Measurements from ENCODE around the gene SLC2A9.
"Not testable (repeated sequence)": the region's sequence is repeated elsewhere in the genome, so short reads cannot be mapped to it uniquely, and the experiment has no call there.

Gene SLC2A9

DNA sequence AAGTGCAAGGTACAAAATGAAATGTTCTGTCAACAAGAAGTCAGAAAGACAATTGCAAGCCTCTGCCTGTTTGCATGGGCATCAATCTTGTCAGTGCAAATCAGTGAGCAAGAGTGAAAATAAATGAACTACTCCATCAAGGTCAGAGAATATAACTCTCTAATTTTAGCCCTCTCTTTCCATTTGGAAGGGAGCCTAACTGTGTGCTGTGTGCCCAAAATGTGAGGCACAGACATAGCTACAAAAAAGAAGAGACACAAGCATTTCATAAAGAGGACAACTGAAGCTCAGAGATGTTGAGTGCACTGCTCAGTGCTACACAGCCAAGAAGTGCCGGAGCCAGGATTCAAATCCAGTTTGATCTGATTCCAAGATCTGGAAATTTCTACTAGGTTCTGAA lies 114.3 kb downstream of the SLC2A9 start:
- Mint-ChIP-seq H3K9me3 (no peaks in the 10 kb centered on the region), H3K4me3 (no peak overlapping the region), H3K4me1 (ENCODE audit: low read depth) (peaks cover 4% of the 10 kb centered on the region), H3K27ac (no peak overlapping the region), H3K36me3 (ENCODE audit: low read depth) (no peaks in the 10 kb centered on the region), H3K27me3 (no peaks in the 10 kb centered on the region)
- DNase-seq: no peak

DNA sequence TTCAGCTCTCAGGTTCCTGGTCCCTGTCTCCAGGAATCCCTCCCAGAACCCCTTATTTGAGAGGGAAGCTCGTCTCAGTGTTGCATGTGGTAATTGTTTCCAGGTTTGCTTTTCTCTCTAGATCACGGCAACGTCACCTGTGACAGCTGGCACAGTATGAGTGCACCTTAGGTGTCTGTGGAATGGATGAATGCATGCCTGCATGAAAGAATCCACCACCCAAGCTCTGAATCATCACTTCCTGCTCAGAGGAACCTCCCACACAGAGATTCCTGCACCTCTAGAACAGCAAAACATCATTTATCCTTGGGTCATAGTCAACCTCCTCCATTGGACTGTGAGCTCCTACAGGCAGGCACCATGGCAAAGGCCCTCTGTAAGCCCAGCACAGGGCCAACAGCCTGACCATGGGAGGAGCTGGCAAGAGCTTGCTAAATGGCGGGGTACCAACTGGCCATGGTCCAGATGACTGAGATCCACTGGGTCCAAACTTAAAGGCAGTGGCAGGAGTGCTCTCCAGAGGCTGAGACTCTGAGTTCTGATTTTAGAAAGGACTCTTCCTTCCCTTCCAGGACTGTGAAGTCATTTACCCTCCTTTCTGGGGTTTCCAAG lies 116.2 kb downstream of the SLC2A9 start:
- Mint-ChIP-seq H3K27me3 (no peaks in the 10 kb centered on the region), H3K27ac (no peak overlapping the region), H3K9me3 (no peaks in the 10 kb centered on the region), H3K4me1 (ENCODE audit: low read depth) (peaks cover 4% of the 10 kb centered on the region), H3K36me3 (ENCODE audit: low read depth) (no peaks in the 10 kb centered on the region), H3K4me3 (no peak overlapping the region)
- no peak for DNase-seq

DNA sequence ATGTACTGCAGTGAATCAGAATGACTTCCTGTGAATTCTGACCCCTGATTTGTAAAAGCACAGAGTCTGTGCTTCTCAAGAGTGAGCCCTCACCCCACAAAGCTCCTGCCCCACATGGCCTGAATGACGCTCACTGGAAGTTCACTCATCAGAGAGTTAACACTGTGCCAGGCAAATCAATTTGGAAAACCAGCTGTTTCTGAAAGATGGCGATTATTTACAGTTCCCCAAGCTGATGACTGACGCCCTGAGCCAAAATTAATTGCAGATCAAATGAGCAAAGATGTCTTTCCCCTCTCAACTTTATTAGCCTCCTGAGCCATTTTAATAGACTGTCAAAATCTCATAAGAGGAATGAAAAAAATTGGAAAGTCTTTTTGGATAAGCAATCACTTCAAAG lies 118.0 kb downstream of the SLC2A9 start:
- no peaks in the 10 kb centered on the region for H3K36me3 Mint-ChIP-seq (ENCODE audit: low read depth)
- no peak overlapping the region for H3K4me3 Mint-ChIP-seq
- no peak overlapping the region for H3K27ac Mint-ChIP-seq
- no peak for DNase-seq
- H3K9me3 Mint-ChIP-seq: no peaks in the 10 kb centered on the region
- peaks cover 4% of the 10 kb centered on the region for H3K4me1 Mint-ChIP-seq (ENCODE audit: low read depth)
- H3K27me3 Mint-ChIP-seq: no peaks in the 10 kb centered on the region

DNA sequence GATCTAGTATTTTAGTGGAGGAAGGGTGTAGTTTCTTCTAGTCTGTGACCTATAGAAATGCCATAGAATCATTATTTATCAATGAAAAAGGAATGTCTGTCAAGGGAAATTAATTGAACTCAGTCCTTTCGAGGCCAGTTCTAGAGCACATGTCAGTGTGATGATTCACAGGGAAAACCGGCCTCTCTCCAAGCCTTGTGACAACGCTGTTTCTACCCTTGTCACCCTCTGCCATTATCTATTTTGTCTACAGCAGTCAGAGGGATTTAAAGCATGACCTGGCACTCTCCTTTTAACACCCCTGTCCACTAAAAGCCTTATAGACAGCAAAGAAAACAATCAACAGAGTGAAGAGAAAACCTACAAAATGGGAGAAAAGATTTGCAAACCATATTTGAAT lies 120.0 kb downstream of the SLC2A9 start:
- Mint-ChIP-seq H3K4me1 (ENCODE audit: low read depth) (peaks cover 4% of the 10 kb centered on the region), H3K4me3 (no peak overlapping the region), H3K9me3 (no peaks in the 10 kb centered on the region), H3K36me3 (ENCODE audit: low read depth) (no peaks in the 10 kb centered on the region), H3K27ac (no peak overlapping the region), H3K27me3 (no peaks in the 10 kb centered on the region)
- no peak for DNase-seq

DNA sequence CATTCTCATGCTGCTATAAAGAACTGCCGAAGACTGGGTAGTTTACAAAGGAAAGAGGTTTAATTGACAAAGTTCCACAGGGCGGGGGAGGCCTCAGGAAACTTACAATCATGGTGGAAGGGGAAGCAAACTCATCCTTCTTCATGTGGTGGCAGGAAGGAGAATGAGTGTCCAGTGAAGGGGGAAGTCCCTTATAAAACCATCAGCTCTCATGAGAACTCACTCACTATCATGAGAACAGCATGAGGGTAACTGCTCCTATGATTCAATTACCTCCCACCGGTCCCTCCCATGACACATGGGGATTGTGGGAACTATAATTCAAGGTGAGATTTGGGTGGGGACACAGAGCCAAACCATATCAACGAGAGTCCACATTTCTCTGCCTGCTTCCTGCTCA lies 120.7 kb downstream of the SLC2A9 start:
- H3K36me3 Mint-ChIP-seq (ENCODE audit: low read depth); H3K27me3 Mint-ChIP-seq; H3K4me3 Mint-ChIP-seq; H3K4me1 Mint-ChIP-seq (ENCODE audit: low read depth); H3K9me3 Mint-ChIP-seq; DNase-seq; H3K27ac Mint-ChIP-seq: not testable (repeated sequence)

GRCh38 chr4:9899306-9900055 lies 121.8 kb downstream of the SLC2A9 start:
- no peaks in the 10 kb centered on the region for H3K27me3 Mint-ChIP-seq
- no peaks in the 10 kb centered on the region for H3K9me3 Mint-ChIP-seq
- no peaks in the 10 kb centered on the region for H3K36me3 Mint-ChIP-seq (ENCODE audit: low read depth)
- H3K27ac Mint-ChIP-seq: no peak overlapping the region
- H3K4me1 Mint-ChIP-seq (ENCODE audit: low read depth): no peaks in the 10 kb centered on the region
- no peak overlapping the region for H3K4me3 Mint-ChIP-seq
- DNase-seq: no peak

GRCh38 chr4:9898596-9899305 lies 122.5 kb downstream of the SLC2A9 start:
- H3K4me3 Mint-ChIP-seq: no peak overlapping the region
- no peak for DNase-seq
- H3K36me3 Mint-ChIP-seq (ENCODE audit: low read depth): no peaks in the 10 kb centered on the region
- H3K4me1 Mint-ChIP-seq (ENCODE audit: low read depth): no peaks in the 10 kb centered on the region
- H3K27me3 Mint-ChIP-seq: no peaks in the 10 kb centered on the region
- H3K27ac Mint-ChIP-seq: no peak overlapping the region
- H3K9me3 Mint-ChIP-seq: no peaks in the 10 kb centered on the region

DNA sequence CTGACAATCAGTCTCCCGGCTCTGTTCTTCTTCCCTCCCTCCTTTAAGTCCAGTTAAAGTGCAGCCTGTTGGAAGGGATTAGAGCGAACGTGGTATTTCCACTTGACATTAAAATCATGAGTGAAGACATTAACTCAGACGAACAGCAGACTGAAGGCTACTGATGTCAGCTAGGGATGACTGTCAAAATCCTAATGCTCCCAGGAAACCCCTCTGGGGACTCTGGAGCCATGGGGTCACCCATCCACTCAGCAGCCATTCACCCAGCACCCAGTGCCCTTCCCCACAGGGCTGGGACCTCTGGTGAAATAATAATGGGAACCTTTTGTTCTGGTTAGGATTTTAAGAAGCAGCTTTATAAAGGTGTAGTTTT lies 126.0 kb downstream of the SLC2A9 start:
- Mint-ChIP-seq H3K4me1 (ENCODE audit: low read depth) (no peaks in the 10 kb centered on the region), H3K9me3 (no peaks in the 10 kb centered on the region), H3K27ac (no peak overlapping the region), H3K27me3 (no peaks in the 10 kb centered on the region), H3K36me3 (ENCODE audit: low read depth) (no peaks in the 10 kb centered on the region), H3K4me3 (no peak overlapping the region)
- DNase-seq: no peak

DNA sequence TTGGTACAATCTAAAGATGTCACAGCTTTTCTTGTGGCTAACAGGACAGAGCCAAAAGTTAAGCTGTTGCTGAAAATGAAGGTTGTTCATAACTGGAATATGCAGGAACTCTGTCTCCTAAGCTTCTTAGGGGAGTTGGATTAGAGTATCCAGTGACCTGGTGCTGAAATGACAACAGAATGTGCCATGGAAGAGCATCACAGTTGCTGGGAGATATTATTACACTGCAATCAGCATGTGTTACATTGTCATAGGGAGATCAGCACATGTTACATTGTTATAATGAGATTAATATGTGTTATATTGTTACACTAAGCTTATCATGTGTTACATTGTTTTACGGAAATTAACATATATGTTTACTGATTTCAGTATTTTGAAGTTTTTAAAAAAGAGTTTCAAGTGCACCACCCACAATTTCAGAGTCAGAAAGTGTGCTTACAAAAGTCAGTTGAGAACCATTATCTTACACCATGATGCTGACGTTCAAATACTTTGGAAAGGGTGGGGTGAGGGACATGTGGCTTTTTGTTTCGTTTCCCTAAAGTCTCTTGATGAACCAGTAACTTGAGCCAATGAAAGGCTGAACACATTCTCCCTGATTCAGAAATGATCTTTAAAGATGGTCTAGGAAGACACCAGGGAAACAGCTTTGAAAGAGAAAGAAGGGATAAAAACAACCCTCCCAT lies 126.5 kb downstream of the SLC2A9 start:
- DNase-seq: no peak
- no peaks in the 10 kb centered on the region for H3K4me1 Mint-ChIP-seq (ENCODE audit: low read depth)
- H3K36me3 Mint-ChIP-seq (ENCODE audit: low read depth): no peaks in the 10 kb centered on the region
- H3K27me3 Mint-ChIP-seq: no peaks in the 10 kb centered on the region
- H3K27ac Mint-ChIP-seq: no peak overlapping the region
- H3K4me3 Mint-ChIP-seq: no peak overlapping the region
- H3K9me3 Mint-ChIP-seq: no peaks in the 10 kb centered on the region

DNA sequence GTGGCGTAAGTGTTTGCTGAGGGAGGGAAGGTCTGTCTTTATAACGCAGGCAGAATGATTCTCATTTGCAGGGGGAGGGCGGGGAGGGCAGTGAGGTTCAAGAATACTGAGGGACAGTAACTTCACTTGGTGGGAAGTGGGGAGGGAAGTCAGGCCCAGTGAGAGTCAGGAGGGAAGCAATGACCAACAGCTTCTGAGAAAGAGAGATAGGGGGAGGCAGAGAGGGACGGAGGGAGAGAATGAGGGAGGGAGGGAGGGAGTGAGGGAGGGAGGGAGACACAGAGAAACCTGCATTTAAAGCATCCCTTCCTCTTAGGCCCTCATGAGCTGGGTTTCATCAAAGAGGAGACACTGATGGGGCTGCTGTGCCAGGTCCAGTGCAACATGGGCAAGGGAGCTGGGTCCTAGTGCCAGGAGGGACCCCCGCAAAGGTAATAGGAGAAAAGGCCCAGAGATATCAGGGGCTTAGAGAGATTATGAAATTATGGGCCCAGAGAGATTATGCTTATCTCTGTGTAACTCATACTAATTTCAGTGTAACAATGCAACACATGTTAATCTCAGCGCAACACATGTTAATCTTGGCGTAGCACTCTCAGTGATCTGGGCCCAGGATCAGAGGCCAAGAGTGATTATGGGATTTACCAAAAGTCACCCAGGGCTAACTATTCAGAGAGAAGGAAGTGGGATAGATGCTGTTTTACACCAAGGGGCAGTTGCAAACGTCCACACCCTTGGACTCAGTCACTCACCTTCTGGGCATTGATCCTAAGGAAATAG lies 127.8 kb downstream of the SLC2A9 start:
- no peaks in the 10 kb centered on the region for H3K4me1 Mint-ChIP-seq (ENCODE audit: low read depth)
- H3K9me3 Mint-ChIP-seq: no peaks in the 10 kb centered on the region
- no peak overlapping the region for H3K27ac Mint-ChIP-seq
- H3K27me3 Mint-ChIP-seq: no peaks in the 10 kb centered on the region
- DNase-seq: no peak
- H3K36me3 Mint-ChIP-seq (ENCODE audit: low read depth): no peaks in the 10 kb centered on the region
- no peak overlapping the region for H3K4me3 Mint-ChIP-seq

- Mint-ChIP-seq H3K27ac (no peak overlapping the region), H3K4me3 (no peak overlapping the region), H3K4me1 (ENCODE audit: low read depth) (no peaks in the 10 kb centered on the region), H3K9me3 (no peaks in the 10 kb centered on the region), H3K27me3 (no peaks in the 10 kb centered on the region), H3K36me3 (ENCODE audit: low read depth) (no peaks in the 10 kb centered on the region)
- no peak for DNase-seq
These were observed 129.6 kb downstream of the SLC2A9 start for GRCh38 chr4:9891740-9892139.

DNA sequence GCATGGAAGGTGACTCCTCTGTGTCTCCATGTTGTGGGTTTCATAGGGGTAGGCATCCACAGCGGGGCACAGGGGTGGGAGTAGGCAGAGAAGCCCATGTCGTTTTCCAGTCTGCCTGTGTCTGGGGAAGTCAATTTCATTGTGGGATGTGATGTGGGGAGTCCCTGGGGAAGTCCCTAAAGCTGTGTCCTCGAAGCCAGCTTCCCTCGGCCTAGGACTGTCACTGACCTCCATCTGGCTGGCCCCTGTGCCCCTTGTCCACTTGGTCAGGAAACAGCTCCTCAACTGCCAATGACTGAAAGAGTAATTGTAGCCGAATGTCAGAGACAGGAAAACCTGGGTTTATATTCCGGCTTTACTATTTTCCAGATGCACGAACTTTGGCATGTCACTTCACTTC lies 130.2 kb downstream of the SLC2A9 start:
- Mint-ChIP-seq H3K27me3 (no peaks in the 10 kb centered on the region), H3K27ac (no peak overlapping the region), H3K4me3 (no peak overlapping the region), H3K36me3 (ENCODE audit: low read depth) (no peaks in the 10 kb centered on the region), H3K9me3 (no peaks in the 10 kb centered on the region), H3K4me1 (ENCODE audit: low read depth) (no peaks in the 10 kb centered on the region)
- DNase-seq: no peak

- Mint-ChIP-seq H3K27ac (no peak overlapping the region), H3K9me3 (no peaks in the 10 kb centered on the region), H3K4me3 (no peak overlapping the region), H3K27me3 (no peaks in the 10 kb centered on the region), H3K4me1 (ENCODE audit: low read depth) (no peaks in the 10 kb centered on the region), H3K36me3 (ENCODE audit: low read depth) (no peaks in the 10 kb centered on the region)
- DNase-seq: no peak
These were observed 132.0 kb downstream of the SLC2A9 start for GRCh38 chr4:9889306-9889705.

GRCh38 chr4:9885958-9886357 lies 135.3 kb downstream of the SLC2A9 start:
- no peak for DNase-seq
- Mint-ChIP-seq H3K36me3 (ENCODE audit: low read depth) (no peaks in the 10 kb centered on the region), H3K27ac (no peak overlapping the region), H3K27me3 (no peaks in the 10 kb centered on the region), H3K4me3 (no peak overlapping the region), H3K4me1 (ENCODE audit: low read depth) (no peaks in the 10 kb centered on the region), H3K9me3 (no peaks in the 10 kb centered on the region)

Data from activated T-cell treated with anti-CD3 and anti-CD28 coated beads, Interleukin-2, amount 50 U/mL, for 24 hours (primary cell).